OCI-LY3 (cell line): ENCODE results near the gene ARID3A.

Experiments
- EZH2phosphoT487 ChIP-seq: fragments of 200-600 bp; shearing (Covaris generic); IDR thresholded peaks from 2 replicates; pipeline ENCODE4 v1.6.1; 2018; ENCODE audit warnings: antibody characterized with exemption, mixed run types, low read depth
- TF ChIP-seq, protein P1 (sequence below): fragments of 200-600, 300-600 bp; sonication (generic); IDR thresholded peaks from 2 replicates; pipeline ENCODE4 v1.5.1; 2014; ENCODE audit warnings: antibody characterized with exemption, low read length, low read depth

DNA sequence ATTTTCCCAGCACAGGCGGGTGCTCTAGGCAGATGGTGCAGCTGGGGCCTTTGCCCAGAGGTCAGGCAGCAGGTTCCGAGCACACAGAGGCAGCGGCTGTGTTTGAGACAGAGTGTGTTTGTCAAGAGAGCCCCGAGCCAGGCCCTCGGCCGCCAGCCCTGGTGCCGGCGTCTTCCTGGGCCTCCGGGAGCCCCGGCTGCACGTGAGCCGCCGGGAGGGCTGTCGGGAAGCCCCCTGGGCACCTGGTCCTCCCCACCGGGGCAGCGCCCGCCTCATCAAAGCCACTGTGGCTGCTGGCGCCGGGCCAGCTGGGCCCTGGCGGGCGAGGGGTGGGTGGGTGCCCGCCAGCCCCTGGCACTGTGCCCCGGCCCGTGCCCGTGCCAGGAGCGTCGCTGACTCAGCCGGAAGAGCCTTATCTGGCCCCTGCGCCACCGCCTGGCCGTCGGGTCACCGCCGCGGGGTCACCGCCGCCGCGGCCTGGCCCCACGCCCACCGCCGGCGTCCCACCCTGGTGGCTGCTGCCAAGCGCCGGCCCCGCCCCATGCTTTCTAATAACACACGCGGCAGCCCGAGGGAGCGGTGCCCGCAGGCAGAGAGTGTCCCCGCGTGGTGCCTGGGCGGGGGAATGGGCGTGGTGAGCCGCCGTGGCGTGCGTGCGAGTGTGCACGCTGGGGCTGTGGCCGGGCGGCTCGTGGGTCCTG lies 14.9 kb downstream of the ARID3A start:
- TF ChIP-seq, protein P1, sequence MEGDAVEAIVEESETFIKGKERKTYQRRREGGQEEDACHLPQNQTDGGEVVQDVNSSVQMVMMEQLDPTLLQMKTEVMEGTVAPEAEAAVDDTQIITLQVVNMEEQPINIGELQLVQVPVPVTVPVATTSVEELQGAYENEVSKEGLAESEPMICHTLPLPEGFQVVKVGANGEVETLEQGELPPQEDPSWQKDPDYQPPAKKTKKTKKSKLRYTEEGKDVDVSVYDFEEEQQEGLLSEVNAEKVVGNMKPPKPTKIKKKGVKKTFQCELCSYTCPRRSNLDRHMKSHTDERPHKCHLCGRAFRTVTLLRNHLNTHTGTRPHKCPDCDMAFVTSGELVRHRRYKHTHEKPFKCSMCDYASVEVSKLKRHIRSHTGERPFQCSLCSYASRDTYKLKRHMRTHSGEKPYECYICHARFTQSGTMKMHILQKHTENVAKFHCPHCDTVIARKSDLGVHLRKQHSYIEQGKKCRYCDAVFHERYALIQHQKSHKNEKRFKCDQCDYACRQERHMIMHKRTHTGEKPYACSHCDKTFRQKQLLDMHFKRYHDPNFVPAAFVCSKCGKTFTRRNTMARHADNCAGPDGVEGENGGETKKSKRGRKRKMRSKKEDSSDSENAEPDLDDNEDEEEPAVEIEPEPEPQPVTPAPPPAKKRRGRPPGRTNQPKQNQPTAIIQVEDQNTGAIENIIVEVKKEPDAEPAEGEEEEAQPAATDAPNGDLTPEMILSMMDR, result peak; percentile 27; the same call in 1 of the 2 replicates
- no peak for TF ChIP-seq EZH2phosphoT487
